Measurements from ENCODE around the gene TRIO. TPM values are rescaled to one million over a fixed set of nuclear protein-coding genes. Genes with fewer than 3 reads are reported as not detected.

The TRIO gene
- total RNA-seq, 2 experiments from 2014 or later: 6.0 to 6.6 TPM

GRCh38 chr5:14167211-14167845 is 24.2 kb downstream of the TRIO start:
- Mint-ChIP-seq H3K27me3 (peaks cover 6% of the 10 kb centered on the region), H3K27ac (no peak overlapping the region), H3K36me3 (no peaks in the 10 kb centered on the region), H3K4me1 (ENCODE audit: low read depth) (peaks cover 2% of the 10 kb centered on the region), H3K9me3 (peaks cover 11% of the 10 kb centered on the region), H3K4me3 (no peak overlapping the region)
- intact Hi-C loops (cut with micrococcal nuclease): no loop called here
- no peak for DNase-seq
- POLR2A ChIA-PET: no interaction called here
- CTCF ChIA-PET: no interaction called here

DNA sequence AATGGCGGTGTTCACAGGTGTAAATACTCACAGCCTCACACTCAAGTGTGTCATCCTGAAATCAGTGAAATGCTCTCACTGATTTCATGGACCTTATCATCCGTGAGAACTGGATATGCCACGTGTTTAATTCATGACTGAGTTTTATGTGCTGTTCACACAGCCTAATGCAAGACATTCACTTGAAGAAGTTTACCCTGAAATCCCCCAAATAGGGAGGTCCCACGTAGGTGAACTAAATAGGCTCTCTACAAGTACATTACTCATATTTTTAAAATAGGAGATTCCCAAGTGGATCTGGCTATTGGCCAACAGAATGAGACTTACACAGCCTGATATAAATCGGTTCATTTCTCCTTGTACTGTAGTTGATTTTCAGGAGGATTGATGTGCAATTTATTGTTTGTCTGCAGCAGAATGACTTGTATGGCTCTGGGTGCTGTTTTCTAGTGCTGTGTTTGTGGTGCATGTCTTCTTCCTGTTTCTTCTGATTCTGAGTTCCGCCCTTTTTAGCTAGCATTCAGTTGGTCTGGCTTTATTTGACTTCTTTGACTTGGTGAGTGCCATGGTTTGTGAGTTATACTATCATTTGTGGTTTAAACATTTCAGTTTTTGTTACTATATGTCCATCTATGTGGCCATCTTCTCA is 25.1 kb downstream of the TRIO start:
- Mint-ChIP-seq H3K9me3 (peaks cover 11% of the 10 kb centered on the region), H3K4me3 (no peak overlapping the region), H3K4me1 (ENCODE audit: low read depth) (peaks cover 2% of the 10 kb centered on the region), H3K27me3 (peaks cover 12% of the 10 kb centered on the region), H3K27ac (no peak overlapping the region), H3K36me3 (no peaks in the 10 kb centered on the region)
- DNase-seq: no peak
- ChIA-PET POLR2A (no interaction called here), CTCF (no interaction called here)
- intact Hi-C loops (cut with micrococcal nuclease): no loop called here

GRCh38 chr5:14168793-14169262 is 25.7 kb downstream of the TRIO start:
- Mint-ChIP-seq H3K4me1 (ENCODE audit: low read depth) (peaks cover 2% of the 10 kb centered on the region), H3K36me3 (no peaks in the 10 kb centered on the region), H3K27me3 (peaks cover 15% of the 10 kb centered on the region), H3K4me3 (no peak overlapping the region), H3K9me3 (peaks cover 10% of the 10 kb centered on the region), H3K27ac (no peak overlapping the region)
- CTCF ChIA-PET: no interaction called here
- intact Hi-C loops (cut with micrococcal nuclease): no loop called here
- POLR2A ChIA-PET: no interaction called here
- DNase-seq: no peak

DNA sequence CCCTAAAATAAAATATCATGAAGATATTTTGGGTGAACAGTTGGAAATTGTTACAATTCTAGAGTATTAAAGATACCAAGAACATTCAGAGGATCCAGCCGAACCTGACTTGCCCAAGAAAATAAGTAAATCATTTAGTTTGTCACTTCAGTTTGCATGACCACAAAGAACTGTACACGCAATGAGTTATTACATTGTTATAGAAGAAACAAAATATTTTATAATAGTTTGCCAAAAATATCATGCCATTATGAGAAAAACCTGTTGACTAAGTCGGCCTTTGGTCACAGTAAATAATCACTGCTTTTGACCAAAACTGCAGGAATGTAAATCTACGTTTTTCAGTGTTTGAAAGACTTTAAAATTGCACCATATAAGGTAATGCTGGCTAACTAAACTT is 27.9 kb downstream of the TRIO start:
- Mint-ChIP-seq H3K27ac (no peak overlapping the region), H3K36me3 (no peaks in the 10 kb centered on the region), H3K9me3 (no peaks in the 10 kb centered on the region), H3K4me3 (no peak overlapping the region), H3K27me3 (peaks cover 15% of the 10 kb centered on the region), H3K4me1 (ENCODE audit: low read depth) (peaks cover 2% of the 10 kb centered on the region)
- no peak for DNase-seq
- ChIA-PET CTCF (no interaction called here), POLR2A (interaction anchor here (0.6 kb wide), 1 partner anchor 81 kb away, joined by 4 read pairs; no protein-coding TSS in a partner anchor)
- intact Hi-C loops (cut with micrococcal nuclease): no loop called here

- Mint-ChIP-seq H3K36me3 (no peaks in the 10 kb centered on the region), H3K9me3 (no peaks in the 10 kb centered on the region), H3K4me3 (no peak overlapping the region), H3K27me3 (peaks cover 15% of the 10 kb centered on the region), H3K4me1 (ENCODE audit: low read depth) (peaks cover 2% of the 10 kb centered on the region), H3K27ac (no peak overlapping the region)
- no peak for DNase-seq
- CTCF ChIA-PET: no interaction called here
- POLR2A ChIA-PET: no interaction called here
- intact Hi-C loops (cut with micrococcal nuclease): no loop called here
Measured at GRCh38 chr5:14171621-14172020, 28.5 kb downstream of the TRIO start.

GRCh38 chr5:14172149-14172795 is 29.1 kb downstream of the TRIO start:
- peaks cover 15% of the 10 kb centered on the region for H3K27me3 Mint-ChIP-seq
- no peak overlapping the region for H3K4me3 Mint-ChIP-seq
- no peaks in the 10 kb centered on the region for H3K9me3 Mint-ChIP-seq
- H3K36me3 Mint-ChIP-seq: no peaks in the 10 kb centered on the region
- ChIA-PET CTCF (no interaction called here), POLR2A (no interaction called here)
- intact Hi-C loops (cut with micrococcal nuclease): no loop called here
- H3K4me1 Mint-ChIP-seq (ENCODE audit: low read depth): peaks cover 2% of the 10 kb centered on the region
- no peak for DNase-seq
- no peak overlapping the region for H3K27ac Mint-ChIP-seq

GRCh38 chr5:14173377-14174229 is 30.5 kb downstream of the TRIO start:
- Mint-ChIP-seq H3K27ac (no peak overlapping the region), H3K27me3 (peaks cover 13% of the 10 kb centered on the region), H3K9me3 (no peaks in the 10 kb centered on the region), H3K4me1 (ENCODE audit: low read depth) (no peaks in the 10 kb centered on the region), H3K36me3 (no peaks in the 10 kb centered on the region), H3K4me3 (no peak overlapping the region)
- CTCF ChIA-PET: no interaction called here
- no peak for DNase-seq
- intact Hi-C loops (cut with micrococcal nuclease): no loop called here
- POLR2A ChIA-PET: no interaction called here

GRCh38 chr5:14174230-14174636 is 31.1 kb downstream of the TRIO start:
- CTCF ChIA-PET: no interaction called here
- DNase-seq: no peak
- H3K4me3 Mint-ChIP-seq: no peak overlapping the region
- no peaks in the 10 kb centered on the region for H3K36me3 Mint-ChIP-seq
- no peaks in the 10 kb centered on the region for H3K9me3 Mint-ChIP-seq
- H3K4me1 Mint-ChIP-seq (ENCODE audit: low read depth): no peaks in the 10 kb centered on the region
- POLR2A ChIA-PET: no interaction called here
- intact Hi-C loops (cut with micrococcal nuclease): no loop called here
- H3K27ac Mint-ChIP-seq: no peak overlapping the region
- peaks cover 12% of the 10 kb centered on the region for H3K27me3 Mint-ChIP-seq

- intact Hi-C loops (cut with micrococcal nuclease): no loop called here
- DNase-seq: no peak
Measured at GRCh38 chr5:14175381-14175780, 32.2 kb downstream of the TRIO start.

GRCh38 chr5:14176888-14177287 is 33.7 kb downstream of the TRIO start:
- ChIA-PET POLR2A (no interaction called here), CTCF (no interaction called here)
- Mint-ChIP-seq H3K4me1 (ENCODE audit: low read depth) (no peaks in the 10 kb centered on the region), H3K27ac (no peak overlapping the region), H3K4me3 (no peak overlapping the region), H3K27me3 (peaks cover 9% of the 10 kb centered on the region), H3K36me3 (no peaks in the 10 kb centered on the region), H3K9me3 (no peaks in the 10 kb centered on the region)
- intact Hi-C loops (cut with micrococcal nuclease): no loop called here
- no peak for DNase-seq

More at GRCh38 chr5:14175381-14175780, 32.2 kb downstream of the TRIO start:
- Mint-ChIP-seq H3K4me1 (ENCODE audit: low read depth) (no peaks in the 10 kb centered on the region), H3K9me3 (no peaks in the 10 kb centered on the region), H3K27me3 (peaks cover 9% of the 10 kb centered on the region), H3K4me3 (no peak overlapping the region), H3K27ac (no peak overlapping the region), H3K36me3 (no peaks in the 10 kb centered on the region)
- POLR2A ChIA-PET: no interaction called here
- CTCF ChIA-PET: no interaction called here

DNA sequence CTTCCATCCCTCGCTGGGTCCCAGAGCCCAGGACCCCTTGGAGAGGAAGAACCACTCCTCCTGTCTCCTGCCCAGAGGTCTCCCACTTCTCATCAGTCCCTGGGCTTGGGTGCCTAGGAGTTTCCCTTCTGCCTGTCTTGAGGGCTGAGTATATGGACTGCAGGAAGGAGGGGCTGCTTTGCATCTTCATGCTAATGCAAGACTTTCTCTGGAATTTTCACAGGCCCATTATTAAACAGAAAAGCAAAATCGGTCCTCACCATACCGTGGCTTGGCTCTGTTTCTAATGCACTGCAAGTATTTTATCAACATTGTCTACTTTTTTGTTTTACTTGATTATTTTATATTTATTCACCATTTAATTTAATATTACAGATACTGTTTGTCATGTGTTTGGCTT is 34.5 kb downstream of the TRIO start:
- ChIA-PET POLR2A (no interaction called here), CTCF (no interaction called here)
- no peaks in the 10 kb centered on the region for H3K36me3 Mint-ChIP-seq
- peaks cover 6% of the 10 kb centered on the region for H3K27me3 Mint-ChIP-seq
- no peaks in the 10 kb centered on the region for H3K9me3 Mint-ChIP-seq
- DNase-seq: no peak
- H3K4me1 Mint-ChIP-seq (ENCODE audit: low read depth): no peaks in the 10 kb centered on the region
- intact Hi-C loops (cut with micrococcal nuclease): no loop called here
- H3K4me3 Mint-ChIP-seq: no peak overlapping the region
- H3K27ac Mint-ChIP-seq: no peak overlapping the region

- intact Hi-C loops (cut with micrococcal nuclease): no loop called here
- Mint-ChIP-seq H3K4me3 (no peak overlapping the region), H3K27me3 (peaks cover 3% of the 10 kb centered on the region), H3K9me3 (no peaks in the 10 kb centered on the region), H3K27ac (no peak overlapping the region), H3K36me3 (no peaks in the 10 kb centered on the region), H3K4me1 (ENCODE audit: low read depth) (no peaks in the 10 kb centered on the region)
- no peak for DNase-seq
- ChIA-PET POLR2A (no interaction called here), CTCF (no interaction called here)
Measured at GRCh38 chr5:14178091-14178490, 34.9 kb downstream of the TRIO start.

Data from activated CD4-positive, alpha-beta memory T cell treated with anti-CD3 and anti-CD28 coated beads for 36 hours (primary cell).